Sigmoid colon (tissue), 3 donors: ENCODE results near the gene FXR2.

Source experiments
- CTCF ChIP-seq, 4 experiments: fragments of 450-650 bp in 3 of 4; fragments of 200-600 bp in 1 of 4; IDR thresholded peaks; one replicate each; pipeline ENCODE4 v1.5.1; 2016 to 2019; ENCODE audit warnings: antibody characterized with exemption in 4 of 4, mild to moderate bottlenecking in 3 of 4, moderate library complexity in 2 of 4
- POLR2A ChIP-seq, 2 donors: fragments of 450-650 bp; IDR thresholded peaks; one replicate each; pipeline ENCODE4 v1.6.1; 2016; ENCODE audit warnings: antibody characterized with exemption in 2 of 2, mild to moderate bottlenecking in 2 of 2, moderate library complexity in 2 of 2

- TF ChIP-seq POLR2A (IDR thresholded peaks at IDR 0.05) (peak in 1 of 2 donors; percentile 25), CTCF (IDR thresholded peaks at IDR 0.05) (no peak)
Measured at GRCh38 chr17:7583253-7584109, 31.2 kb downstream of the FXR2 start, which contains the start of gene MPDU1.
